CD4-positive, alpha-beta T cell treated with Interleukin-6 at 100 ng/mL for 8 hours (primary cell): ENCODE measurements around the gene LLGL2.
A peak's percentile ranks its signal among the peaks of the same experiment; 100 is the strongest.
"Not testable (repeated sequence)": the region's sequence is repeated elsewhere in the genome, so short reads cannot be mapped to it uniquely, and the experiment has no call there.

Experiments
- DNase-seq: peaks from one replicate; pipeline ENCODE4 v3.0.0-alpha.2; 2020; ENCODE audit warnings: mixed read lengths, low spot score

Gene LLGL2

DNA sequence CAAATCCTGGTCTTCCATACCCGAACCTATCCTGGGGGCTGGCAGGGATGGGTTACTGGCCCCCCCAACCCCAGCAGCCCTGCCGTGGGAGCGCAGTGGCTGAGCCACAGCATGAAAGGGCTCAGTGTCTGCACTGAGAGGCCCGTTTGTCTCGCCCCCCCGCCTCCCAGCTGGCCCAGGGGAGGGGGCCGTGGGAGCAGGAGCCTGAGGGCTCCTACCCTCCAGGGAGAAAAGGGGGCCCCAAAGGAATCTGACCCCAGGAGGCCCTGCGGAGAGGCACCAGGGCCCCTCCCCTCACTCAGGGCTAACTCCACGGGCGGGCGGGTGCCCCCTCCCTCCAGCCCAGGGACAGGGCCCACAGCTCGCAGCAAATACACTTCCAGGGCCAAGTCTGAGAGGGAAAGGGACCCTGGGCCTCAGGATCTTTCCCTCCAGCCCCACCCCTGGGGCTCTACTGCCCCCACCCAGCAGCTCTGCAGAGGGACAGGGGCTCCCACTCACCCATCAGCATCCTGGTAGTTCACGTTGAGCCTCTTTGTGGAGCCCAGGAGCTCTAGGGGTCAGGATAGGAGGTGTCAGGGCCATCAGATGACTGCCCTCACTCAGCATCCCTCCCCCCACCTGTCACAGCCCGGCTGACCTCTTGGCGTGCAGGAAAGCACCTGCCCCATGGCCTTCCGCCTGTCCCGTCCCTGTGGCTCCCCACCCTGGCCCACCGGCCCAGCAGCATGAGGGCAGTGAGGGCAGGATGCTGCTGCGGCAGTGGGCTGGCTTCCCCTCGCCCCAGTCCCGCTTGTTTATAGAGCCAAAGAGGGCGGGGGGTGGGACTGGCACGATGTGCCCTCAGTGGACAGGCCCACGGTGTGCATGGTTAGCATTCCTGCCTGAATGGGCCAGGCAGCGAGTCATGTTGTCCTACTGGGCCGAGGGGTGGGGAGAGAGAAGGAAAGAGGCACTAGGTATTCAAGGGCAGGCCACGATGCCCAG lies 17.5 kb upstream of the LLGL2 start:
- no peak for DNase-seq

DNA sequence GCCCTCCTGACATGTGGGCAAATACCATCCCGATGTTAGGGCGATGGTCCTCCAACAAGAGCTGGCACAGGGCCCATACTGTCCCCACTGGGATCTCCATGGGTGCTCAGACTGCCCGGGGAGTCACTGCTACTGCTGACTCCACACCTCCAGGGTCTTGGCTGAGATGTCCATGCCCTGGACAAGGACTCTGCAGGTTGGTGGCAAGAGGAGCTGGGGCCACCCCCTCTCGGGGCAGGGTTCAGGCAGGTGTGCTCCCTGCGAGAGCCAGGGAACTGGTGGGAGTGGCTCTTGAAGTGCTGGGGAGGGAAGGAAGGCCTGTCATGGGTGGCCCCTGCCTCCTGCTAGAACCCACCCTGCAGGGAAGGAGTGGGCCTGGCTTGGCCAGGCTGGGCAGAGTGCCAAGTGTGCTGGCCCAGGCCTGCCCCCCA lies 16.6 kb upstream of the LLGL2 start:
- DNase-seq = no peak

DNA sequence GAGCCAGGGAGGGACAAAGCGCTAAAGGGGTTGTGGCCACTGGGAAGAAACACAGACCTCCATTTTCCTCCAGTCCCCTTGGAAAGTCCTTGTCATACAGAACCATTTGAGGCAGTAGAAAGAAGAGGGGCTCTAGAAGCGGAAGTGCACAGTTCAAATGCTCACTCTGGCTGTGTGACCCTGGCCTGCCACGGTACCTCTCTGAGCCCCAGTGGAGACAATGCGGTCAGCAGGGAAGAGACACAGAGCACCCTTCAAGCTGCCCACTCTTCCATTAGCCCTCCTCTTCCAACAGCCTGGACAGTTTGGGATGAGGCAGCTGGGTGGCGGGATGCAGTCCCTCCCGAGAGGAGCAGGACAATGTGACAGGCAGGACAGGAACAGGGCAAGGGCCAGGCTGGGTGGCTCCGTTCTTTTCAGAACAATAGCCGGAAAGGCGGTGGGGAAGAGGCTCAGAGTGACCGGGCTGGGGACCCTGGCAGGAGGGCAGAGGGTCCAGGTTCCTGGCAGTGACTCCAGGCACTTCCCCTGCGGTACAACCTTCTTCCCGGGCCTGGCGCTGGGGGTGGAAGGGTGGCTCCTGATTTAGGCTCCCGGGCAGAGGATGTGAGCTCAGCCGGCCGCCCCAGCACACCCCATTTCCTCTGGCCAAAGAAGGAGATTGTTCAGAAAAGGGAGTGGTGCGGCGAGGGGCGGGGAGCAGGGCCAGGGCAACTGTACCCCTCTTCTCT lies 15.8 kb upstream of the LLGL2 start:
- no peak for DNase-seq

DNA sequence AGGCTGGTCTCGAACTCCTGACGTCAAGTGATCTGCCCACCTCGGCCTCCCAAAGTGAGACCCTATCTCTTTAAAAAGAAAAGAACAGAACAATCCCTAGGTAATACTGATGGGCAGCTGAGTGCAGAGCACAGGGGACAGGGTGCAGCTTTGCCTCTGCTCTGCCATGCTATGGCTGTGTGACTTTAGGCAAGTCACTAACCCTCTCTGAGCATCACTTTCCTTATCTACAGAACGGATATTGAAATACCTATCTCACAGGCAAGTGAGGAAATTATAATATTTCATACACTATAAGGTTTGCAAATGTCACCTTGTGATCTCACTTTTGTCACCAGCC lies 14.3 kb upstream of the LLGL2 start:
- DNase-seq = no peak

DNA sequence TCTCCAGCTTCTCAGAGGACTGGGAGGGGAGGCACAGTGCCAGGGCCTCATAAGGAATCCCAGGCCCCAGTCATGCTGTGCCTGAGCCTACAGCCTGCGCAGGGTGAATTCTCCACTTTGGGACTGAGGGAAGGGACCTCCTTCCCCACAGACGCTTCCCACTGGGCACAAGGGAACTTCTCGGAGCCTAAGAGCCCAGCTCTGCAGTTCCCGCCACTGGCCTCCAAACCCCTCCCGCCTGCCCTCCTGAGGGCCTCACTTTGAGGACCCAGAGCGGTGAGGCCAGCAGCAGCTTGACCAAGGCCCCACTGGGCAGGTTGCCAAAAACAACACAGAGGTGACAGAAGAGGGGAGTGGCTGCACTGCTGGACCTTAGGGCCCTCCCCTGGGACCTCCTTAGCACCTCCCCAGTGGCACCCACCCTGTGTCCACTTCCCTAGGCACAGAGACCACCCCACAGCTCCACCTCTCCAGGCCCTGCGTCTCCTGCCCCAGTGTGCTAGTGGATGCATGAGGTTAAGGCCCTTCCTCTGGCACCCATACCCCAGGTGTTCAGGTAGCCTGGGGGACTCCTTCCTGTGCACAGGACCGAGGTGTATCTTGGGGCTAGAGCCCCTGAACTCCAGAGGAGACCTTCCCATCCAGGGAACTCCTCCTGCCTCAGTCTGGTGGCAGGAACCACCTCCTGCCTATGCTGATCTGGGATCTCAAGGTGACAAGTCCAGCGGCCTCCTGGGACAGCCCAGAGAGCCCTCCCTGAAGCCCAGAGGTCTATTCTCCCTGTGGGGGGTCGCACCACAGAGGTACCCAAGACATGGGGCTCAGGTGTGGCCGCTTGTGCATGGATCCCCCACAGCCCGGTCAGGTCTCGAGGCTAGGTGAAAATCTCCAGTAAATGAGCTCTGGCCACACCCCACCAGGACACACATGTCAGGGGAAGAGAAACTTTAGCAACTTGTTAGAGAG lies 13.6 kb upstream of the LLGL2 start:
- DNase-seq = no peak

DNA sequence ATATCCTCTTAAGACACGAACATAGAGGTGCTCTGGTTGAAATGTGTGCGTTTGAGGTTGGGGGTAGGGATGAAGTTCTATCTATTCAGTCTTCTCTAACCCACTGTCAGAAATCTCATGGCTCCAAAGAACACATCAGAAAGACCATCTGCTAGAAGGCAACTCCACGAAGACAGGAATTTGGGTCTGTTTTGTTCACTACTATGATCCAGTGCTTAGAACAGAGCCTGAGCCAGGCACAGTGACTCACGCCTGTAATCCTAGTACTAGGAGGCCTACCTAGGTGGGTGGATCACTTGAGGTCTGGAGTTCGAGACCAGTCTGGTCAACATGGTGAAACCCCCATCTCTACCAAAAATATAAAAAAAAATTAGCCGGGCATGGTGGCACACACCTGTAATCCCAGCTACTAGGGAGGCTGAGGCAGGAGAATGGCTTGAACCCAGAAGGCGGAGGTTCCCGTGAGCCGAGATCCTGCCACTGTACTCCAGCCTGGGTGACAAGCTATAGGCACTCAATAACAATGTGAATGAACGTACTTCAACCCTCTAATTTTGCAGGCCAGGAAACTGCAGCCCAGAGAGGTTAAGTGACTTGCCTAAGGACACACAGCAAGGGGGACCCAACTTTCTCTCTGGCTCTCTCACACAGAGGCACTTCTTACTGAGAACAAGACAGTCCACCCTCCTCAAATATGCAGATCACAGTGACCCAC lies 12.4 kb upstream of the LLGL2 start:
- DNase-seq = no peak

DNA sequence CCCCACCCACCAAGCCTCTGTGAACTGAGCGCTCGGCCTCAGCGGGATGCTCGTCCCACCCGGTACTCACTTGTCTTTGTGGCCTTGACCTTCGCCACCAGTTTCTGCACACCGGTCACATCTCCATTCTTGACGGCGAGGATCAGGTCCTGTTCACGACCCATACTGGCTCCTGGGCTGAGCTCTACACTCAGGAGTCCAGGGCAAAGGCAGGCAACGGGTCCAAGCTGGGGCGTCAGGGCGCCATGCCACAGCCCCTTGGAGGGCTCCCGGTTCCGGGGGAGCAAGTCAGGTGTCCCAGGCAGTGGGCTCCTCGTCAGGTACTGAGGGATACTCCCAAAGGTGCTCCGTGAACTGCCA lies 11.9 kb upstream of the LLGL2 start:
- no peak for DNase-seq

DNA sequence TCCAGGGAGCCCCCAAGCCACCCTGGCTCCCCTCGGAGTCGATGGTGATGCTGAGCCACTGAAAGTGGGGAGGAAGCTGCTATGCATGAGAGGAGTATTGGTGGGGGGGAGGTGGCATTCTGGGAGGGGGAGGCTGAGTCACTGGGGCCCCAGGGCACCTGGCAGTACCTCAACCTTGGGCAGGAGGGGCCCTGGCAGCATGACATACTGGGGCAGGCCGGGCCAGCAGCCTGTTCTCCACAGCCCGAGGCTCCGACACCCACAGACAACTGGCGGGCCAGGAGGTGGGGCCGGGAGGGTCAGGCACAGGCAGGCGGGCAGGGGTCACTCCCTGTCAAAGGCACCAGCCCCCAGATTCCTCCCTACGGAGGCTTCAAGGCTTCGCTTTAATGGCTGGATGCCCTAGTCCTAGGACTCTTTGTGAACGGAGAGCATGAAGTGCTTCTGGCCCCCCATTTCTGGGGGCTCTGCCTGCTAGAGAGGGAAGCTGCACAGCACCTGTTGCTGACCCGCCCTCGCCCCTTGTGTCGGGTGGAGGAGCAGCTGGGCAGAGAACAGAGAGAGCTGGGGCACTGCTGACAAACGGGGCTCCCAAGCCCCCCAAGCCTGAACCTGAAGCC lies 11.1 kb upstream of the LLGL2 start:
- no peak for DNase-seq

DNA sequence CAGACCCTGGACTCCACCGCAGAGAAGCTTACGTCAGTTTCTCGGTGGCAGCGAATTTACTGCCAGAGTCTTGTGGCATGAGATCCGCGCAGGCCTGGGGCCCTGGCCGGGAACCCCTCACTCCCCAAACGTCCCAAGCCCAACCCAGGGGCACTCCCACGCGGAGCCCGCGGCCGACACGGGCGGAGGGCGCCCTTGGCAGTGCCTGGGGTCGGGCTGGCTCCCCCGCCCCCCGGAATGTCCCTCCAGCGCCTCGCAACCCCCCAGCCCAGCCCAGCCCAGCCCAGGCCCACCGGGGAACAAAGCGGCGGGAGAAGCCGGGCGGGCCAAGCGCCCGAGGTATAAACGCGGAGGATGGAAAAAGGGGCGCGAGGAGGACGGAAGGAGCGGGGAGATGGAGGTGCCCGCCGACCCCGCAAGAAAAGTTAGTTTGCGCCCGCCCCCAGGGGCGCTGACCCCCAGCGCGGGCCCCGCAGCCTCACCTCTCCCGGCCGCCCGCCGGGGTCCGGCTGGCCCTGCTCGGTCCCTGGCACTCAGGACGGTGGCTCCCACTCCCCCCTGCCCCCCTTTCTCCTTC lies 10.5 kb upstream of the LLGL2 start:
- DNase-seq = no peak

DNA sequence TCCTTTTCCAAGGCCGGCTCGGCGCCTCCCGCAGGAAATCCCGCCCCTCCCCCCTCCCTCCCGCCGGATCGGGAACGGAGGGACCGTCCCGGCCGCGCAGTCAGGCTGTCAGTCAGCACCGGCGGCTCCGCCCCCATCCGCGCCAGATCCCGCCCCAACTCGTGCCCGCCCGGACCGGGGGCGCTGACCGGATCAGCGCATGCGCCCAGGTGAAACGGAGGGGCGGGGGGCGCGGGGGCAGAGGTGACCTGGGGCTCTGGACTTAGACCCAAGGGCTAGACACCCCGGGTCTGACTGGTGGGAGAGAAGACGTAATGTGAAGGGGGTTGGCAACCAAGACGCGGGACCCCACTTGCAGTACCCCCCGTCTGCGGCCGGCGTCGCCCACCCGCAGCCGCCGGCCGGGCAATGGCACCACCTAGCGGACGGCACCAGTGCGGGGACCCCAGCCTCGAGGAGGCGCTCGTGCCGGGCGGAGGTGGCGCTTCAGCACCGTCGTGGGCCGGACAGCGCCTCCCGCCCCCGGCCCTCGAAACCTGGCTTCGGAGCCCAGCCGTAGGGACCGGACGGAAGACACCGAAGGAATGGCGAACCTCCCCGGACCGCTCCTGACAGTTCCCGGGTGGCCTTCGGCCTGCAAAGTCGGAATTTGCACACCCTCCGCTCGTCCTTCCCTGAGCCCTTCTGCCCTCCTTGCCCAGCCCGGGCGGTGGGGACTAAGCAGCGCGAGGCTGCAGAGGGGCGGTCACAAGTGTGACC lies 9.8 kb upstream of the LLGL2 start, which contains the start of gene CASKIN2:
CASKIN2 (minus strand) TSS at position 42 of the 759 bp plus-strand sequence. CDS start 1,733 bp downstream, outside the sequence.
- DNase-seq = peak; percentile 61

DNA sequence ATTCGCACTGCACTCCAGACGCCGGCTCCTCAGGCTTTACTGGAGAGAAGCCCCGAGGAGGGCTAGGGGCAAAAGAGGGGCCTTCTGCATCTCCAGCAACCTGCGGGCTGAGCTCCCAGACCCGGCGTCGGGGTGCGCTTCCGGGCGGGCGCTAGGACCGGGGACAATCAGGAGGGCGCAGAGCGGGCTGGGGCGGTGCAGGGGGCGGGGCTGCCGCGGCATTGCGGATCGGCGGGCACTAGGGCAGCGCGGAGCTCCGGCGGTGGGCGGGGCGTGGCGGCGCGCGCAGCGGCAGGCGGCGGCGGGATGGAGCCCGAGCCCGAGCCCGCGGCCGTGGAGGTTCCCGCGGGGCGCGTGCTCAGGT lies 9.3 kb upstream of the LLGL2 start, which contains the start of gene TSEN54:
TSEN54 (plus strand) TSS at position 274 of the 364 bp plus-strand sequence; CDS start at position 307, 33 bp downstream.
- peak; percentile 94 for DNase-seq

DNA sequence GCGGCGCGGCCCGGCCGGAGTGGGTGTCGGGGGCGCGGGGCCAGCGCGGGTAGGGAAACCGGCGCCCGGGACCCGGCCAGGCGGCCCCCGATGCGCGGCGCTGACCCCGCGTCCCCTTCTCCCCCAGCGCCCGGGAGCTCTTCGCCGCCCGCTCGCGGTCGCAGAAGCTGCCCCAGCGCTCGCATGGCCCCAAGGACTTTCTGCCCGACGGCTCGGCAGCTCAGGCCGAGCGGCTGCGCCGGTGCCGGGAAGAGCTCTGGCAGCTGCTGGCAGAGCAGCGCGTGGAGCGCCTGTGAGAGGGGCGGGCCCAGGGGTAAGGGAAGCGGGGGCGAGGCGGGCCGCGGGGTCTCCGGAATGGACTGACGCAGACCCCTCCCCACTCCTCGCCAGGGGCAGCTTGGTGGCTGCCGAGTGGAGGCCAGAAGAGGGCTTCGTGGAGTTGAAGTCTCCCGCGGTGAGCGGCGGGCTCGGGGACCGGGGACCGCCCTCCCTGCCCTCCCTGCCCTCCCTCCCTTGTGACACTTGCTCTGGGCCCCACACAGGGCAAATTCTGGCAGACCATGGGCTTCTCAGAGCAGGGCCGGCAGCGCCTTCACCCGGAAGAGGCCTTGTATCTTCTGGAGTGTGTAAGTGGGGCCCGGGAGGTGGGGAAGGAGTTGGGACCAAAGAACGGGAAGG lies 8.7 kb upstream of the LLGL2 start:
- DNase-seq = peak; percentile 21

DNA sequence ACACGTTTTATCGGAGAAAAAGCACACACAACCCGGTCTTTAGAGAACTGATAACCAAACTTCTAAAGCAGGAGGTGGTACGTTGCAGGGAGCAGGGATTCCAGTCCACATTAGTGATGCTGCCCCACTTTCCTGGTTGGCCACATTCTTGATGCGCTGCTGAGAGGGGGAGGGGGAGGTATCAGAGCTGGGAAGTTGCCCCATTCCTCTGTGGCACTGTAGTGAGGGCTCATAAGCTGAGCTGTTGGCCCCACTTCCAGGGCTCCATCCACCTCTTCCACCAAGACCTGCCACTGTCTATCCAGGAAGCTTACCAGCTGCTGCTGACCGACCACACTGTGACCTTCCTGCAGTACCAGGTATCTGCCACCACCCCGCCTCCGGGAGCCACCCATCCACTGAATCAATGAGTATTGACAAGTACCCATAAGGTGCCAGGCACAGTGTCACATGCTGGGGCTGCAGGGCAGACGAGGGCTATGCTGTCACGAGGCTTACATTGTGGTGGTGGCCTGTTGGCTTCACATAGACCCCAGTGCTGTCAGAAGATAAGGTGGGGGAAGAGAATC lies 8.1 kb upstream of the LLGL2 start:
- no peak for DNase-seq

DNA sequence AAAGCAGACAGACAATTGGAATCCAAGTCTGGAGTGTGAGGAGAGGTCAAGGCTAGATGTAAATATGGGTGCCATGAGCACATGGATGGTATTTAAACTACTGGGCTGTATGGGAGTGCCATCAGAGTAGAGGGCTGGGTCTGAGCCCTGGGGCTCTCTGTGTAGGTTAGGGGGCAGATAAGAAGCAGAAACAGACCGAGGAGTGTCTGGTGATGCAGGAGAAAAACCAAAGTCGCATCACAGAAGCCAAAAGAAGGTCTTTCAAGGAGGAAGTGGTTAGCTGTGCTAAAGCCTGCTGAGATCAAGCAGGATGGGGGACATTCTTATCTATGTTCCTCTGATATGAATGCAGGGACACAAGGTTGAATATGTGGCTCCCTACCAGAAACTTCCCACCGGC lies 7.3 kb upstream of the LLGL2 start:
- DNase-seq = peak; percentile 56

DNA sequence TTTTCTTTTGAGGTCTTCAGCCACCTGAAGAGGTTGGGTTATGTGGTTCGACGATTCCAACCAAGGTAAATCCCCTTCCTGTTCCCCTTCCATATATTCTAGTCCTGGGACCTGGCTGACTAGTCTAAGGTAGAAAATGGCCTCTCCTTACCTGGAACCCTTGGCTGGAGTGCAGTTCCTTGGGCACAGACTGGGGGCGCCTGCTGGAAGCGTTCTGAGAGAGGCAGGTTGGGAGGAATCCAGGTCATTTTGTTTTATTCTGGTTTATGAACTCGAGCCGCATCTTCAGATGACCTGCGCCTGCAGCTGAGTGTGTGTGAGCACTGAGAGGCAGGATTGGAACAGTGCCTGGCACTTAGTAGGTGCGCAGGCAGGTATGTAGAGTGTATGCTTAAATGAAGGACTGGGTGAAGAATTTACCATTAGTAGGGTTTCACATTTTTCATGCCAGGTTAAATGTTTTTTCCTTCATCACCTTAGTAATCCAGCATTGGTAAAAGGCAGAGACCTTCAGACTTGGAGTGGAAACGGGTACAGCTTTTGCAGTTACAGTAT lies 6.4 kb upstream of the LLGL2 start:
- DNase-seq = no peak

DNA sequence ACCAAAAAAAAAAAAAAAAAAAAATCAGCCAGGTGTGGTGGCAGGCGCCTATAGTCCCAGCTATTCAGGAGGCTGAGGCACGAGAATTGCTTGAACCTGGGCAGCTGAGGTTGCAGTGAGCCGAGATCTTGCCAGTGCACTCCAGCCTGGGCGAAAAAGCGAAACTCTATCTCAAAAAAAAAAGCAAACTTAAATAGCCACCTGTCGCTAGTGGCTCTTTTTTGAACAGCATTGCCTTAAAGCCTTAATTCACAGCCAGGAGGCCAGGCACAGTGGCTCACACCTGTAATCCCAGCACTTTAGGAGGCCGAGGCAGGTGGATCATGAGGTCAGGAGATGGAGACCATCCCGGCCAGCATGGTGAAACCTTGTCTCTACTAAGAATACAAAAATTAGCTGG lies 5.1 kb upstream of the LLGL2 start:
- not testable (repeated sequence) for DNase-seq

DNA sequence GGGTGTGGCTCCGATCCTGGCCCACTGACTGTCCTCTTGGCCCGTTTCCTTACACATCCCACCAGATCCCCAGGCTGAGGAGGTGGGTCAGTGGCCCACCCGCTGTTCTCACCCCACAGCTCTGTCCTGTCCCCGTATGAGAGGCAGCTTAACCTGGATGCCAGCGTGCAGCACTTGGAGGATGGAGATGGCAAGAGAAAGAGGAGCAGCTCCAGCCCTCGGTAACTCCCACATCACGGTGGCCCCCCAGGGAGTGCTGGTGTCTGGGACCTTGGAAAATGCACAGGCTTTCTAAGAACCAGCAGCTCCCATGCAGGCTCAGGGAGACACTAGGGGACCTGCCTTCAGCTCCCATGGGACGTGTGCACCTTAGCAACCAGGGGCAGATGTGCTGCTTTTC lies 4.2 kb upstream of the LLGL2 start:
- no peak for DNase-seq

DNA sequence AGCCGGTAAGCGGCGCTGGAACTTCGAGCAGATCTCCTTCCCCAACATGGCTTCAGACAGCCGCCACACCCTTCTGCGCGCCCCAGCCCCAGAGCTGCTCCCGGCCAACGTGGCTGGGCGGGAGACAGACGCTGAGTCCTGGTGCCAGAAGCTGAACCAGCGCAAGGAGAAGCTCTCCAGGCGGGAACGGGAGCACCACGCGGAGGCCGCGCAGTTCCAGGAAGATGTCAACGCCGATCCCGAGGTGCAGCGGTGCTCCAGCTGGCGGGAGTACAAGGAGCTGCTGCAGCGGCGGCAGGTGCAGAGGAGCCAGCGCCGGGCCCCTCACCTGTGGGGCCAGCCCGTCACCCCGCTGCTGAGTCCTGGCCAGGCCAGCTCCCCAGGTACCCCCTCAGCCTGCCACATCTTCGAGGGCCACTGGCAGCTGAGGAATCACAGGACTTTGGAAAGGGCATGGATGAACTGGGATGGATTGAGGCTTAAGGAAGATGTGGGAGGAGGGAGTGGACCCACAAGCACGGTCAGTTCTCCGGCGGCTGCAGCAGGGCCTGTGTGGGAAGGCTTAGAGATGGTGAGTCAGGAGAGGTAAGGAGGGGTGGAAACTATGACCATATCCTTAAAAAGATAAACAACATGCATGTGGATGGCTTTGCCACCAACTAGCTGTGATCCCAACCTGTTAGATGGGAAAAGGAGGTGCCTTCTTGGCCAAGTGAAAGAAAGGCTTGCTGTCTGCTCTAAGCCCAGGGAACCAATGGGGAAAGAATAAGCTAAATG lies 3.4 kb upstream of the LLGL2 start:
- DNase-seq = no peak
